Gastrocnemius medialis (tissue), 4 donors: ENCODE measurements around the gene NCAM2.

Source experiments
- CTCF ChIP-seq, 5 experiments: fragments of 450-650 bp in 3 of 5; fragments of 200-600 bp in 2 of 5; sonication (generic) in 2 of 5; IDR thresholded peaks in 4 of 5; conservative IDR thresholded peaks in 1 of 5; 1 replicate in 4 of 5; 2 replicates in 1 of 5; pipeline ENCODE4 v1.5.1; 2016 to 2019; ENCODE audit warnings: antibody characterized with exemption in 5 of 5, mild to moderate bottlenecking in 3 of 5, moderate library complexity in 3 of 5
- POLR2A ChIP-seq, 2 donors: fragments of 450-650 bp; IDR thresholded peaks; one replicate each; pipeline ENCODE4 v1.6.1; 2017; ENCODE audit warnings: antibody characterized with exemption in 2 of 2, mild to moderate bottlenecking in 2 of 2, moderate library complexity in 2 of 2

GRCh38 chr21:20997311-20997635, 936 bp upstream of the NCAM2 start:
- TF ChIP-seq CTCF (IDR thresholded peaks at IDR 0.05 in 4 of 5, conservative IDR thresholded peaks at IDR 0.05 in 1 of 5) (no peak), POLR2A (IDR thresholded peaks at IDR 0.05) (no peak)
